ENCODE results near the gene TRIM75. TPM values are rescaled to one million over a fixed set of nuclear protein-coding genes. Genes with fewer than 3 reads are reported as not detected.

The TRIM75 gene
- total RNA-seq = not detected

GRCh38 chr4:165053645-165054044 lies at the start of gene TRIM75:
TSS of gene TRIM75 (plus strand) at chr4:165053866. CDS start at chr4:165059148, 5,282 bp downstream.
- H3K27ac ChIP-seq = no peak within 1 kb of the TSS
- no peak for TF ChIP-seq CTCF (IDR thresholded peaks at IDR 0.05)
- no peaks in the 10 kb centered on the region for H3K27me3 ChIP-seq (replicated peaks; ENCODE audit: insufficient read depth)
- no peak for DNase-seq (ENCODE audit: low spot score)
- no peaks in the 10 kb centered on the region for H3K9me3 ChIP-seq
- no peaks in the 10 kb centered on the region for H3K4me1 ChIP-seq (ENCODE audit: control insufficient read depth in 1 of 2, low read depth in 2 of 2)
- no peaks in the 10 kb centered on the region for H3K36me3 ChIP-seq
- H3K4me3 ChIP-seq = no peak within 1 kb of the TSS
- no peak for ATAC-seq (ENCODE audit: insufficient number of reproducible peaks, low FRiP score, low read depth)

GRCh38 chr4:165005352-165005925 lies 48.2 kb upstream of the TRIM75 start:
- Histone ChIP-seq H3K27me3 (replicated peaks; ENCODE audit: insufficient read depth) (no peaks in the 10 kb centered on the region), H3K4me1 (ENCODE audit: control insufficient read depth in 1 of 2, low read depth in 2 of 2) (no peaks in the 10 kb centered on the region), H3K9me3 (no peaks in the 10 kb centered on the region), H3K27ac (no peak overlapping the region), H3K36me3 (no peaks in the 10 kb centered on the region), H3K4me3 (no peak overlapping the region)
- DNase-seq (ENCODE audit: low spot score) (no peak), ATAC-seq (ENCODE audit: insufficient number of reproducible peaks, low FRiP score, low read depth) (no peak)
- no peak for TF ChIP-seq CTCF (IDR thresholded peaks at IDR 0.05)

GRCh38 chr4:165006456-165006855 lies 47.2 kb upstream of the TRIM75 start:
- H3K9me3 ChIP-seq = no peaks in the 10 kb centered on the region

GRCh38 chr4:165006886-165007285 lies 46.8 kb upstream of the TRIM75 start:
- no peak for TF ChIP-seq CTCF (IDR thresholded peaks at IDR 0.05)
- no peaks in the 10 kb centered on the region for H3K27me3 ChIP-seq (replicated peaks; ENCODE audit: insufficient read depth)
- H3K36me3 ChIP-seq = no peaks in the 10 kb centered on the region
- DNase-seq (ENCODE audit: low spot score) = no peak
- no peaks in the 10 kb centered on the region for H3K4me1 ChIP-seq (ENCODE audit: control insufficient read depth in 1 of 2, low read depth in 2 of 2)
- H3K4me3 ChIP-seq = no peak overlapping the region
- ATAC-seq (ENCODE audit: insufficient number of reproducible peaks, low FRiP score, low read depth) = no peak
- no peak overlapping the region for H3K27ac ChIP-seq
- H3K9me3 ChIP-seq = no peaks in the 10 kb centered on the region

More at GRCh38 chr4:165006456-165006855, 47.2 kb upstream of the TRIM75 start:
- Histone ChIP-seq H3K27ac (no peak overlapping the region), H3K27me3 (replicated peaks; ENCODE audit: insufficient read depth) (no peaks in the 10 kb centered on the region), H3K4me1 (ENCODE audit: control insufficient read depth in 1 of 2, low read depth in 2 of 2) (no peaks in the 10 kb centered on the region), H3K36me3 (no peaks in the 10 kb centered on the region), H3K4me3 (no peak overlapping the region)
- DNase-seq (ENCODE audit: low spot score) = no peak
- ATAC-seq (ENCODE audit: insufficient number of reproducible peaks, low FRiP score, low read depth) = no peak
- TF ChIP-seq CTCF (IDR thresholded peaks at IDR 0.05) = no peak

- no peak for TF ChIP-seq CTCF (IDR thresholded peaks at IDR 0.05)
- DNase-seq (ENCODE audit: low spot score) (no peak), ATAC-seq (ENCODE audit: insufficient number of reproducible peaks, low FRiP score, low read depth) (no peak)
- Histone ChIP-seq H3K27me3 (replicated peaks; ENCODE audit: insufficient read depth) (no peaks in the 10 kb centered on the region), H3K27ac (no peak overlapping the region), H3K36me3 (no peaks in the 10 kb centered on the region), H3K4me3 (no peak overlapping the region), H3K9me3 (no peaks in the 10 kb centered on the region), H3K4me1 (ENCODE audit: control insufficient read depth in 1 of 2, low read depth in 2 of 2) (no peaks in the 10 kb centered on the region)
Observed at GRCh38 chr4:165009493-165010227, 44.0 kb upstream of the TRIM75 start.
